ENCODE data around the gene TENT4A.

GRCh38 chr5:6752236-6752635 lies 39.0 kb downstream of the TENT4A start:
- TF ChIP-seq CTCF (IDR thresholded peaks at IDR 0.05) (no peak), POLR2A (IDR thresholded peaks at IDR 0.05) (no peak), POLR2AphosphoS5 (IDR thresholded peaks at IDR 0.05) (no peak), EP300 (IDR thresholded peaks at IDR 0.05) (no peak)

Measured in upper lobe of left lung (tissue), 4 donors.